ENCODE results near the gene RPL6.
"Not testable (repeated sequence)": the region's sequence is repeated elsewhere in the genome, so short reads cannot be mapped to it uniquely, and the experiment has no call there.

Gene RPL6

GRCh38 chr12:112409064-112409905, at the start of gene RPL6:
RPL6 (minus strand) TSS chr12:112409605; CDS start chr12:112408656, 949 bp downstream.
- H3K4me1 ChIP-seq (ENCODE audit: control insufficient read depth, insufficient read depth, low read length), result peaks cover 3% of the 10 kb centered on the region
- H3K4me3 ChIP-seq (ENCODE audit: low read length), result peak within 1 kb of the TSS; percentile 96
- peak within 1 kb of the TSS; percentile 97 for H3K9ac ChIP-seq (ENCODE audit: low read length)
- no peaks in the 10 kb centered on the region for H3K27me3 ChIP-seq (ENCODE audit: control insufficient read depth, insufficient read depth, low read length)
- H3K36me3 ChIP-seq (ENCODE audit: control insufficient read depth, insufficient read depth, low read length), result peaks cover 12% of the 10 kb centered on the region
- peak within 1 kb of the TSS; percentile 89 for H3K27ac ChIP-seq (ENCODE audit: low read depth, low read length)

- Histone ChIP-seq H3K27me3 (ENCODE audit: control insufficient read depth, insufficient read depth, low read length) (no peaks in the 10 kb centered on the region), H3K9ac (ENCODE audit: low read length) (no peak overlapping the region), H3K4me3 (ENCODE audit: low read length) (no peak overlapping the region), H3K36me3 (ENCODE audit: control insufficient read depth, insufficient read depth, low read length) (peaks cover 7% of the 10 kb centered on the region), H3K4me1 (ENCODE audit: control insufficient read depth, insufficient read depth, low read length) (no peaks in the 10 kb centered on the region), H3K27ac (ENCODE audit: low read depth, low read length) (no peak overlapping the region)
These were observed 49.3 kb upstream of the RPL6 start for GRCh38 chr12:112458751-112459150.

GRCh38 chr12:112458330-112458729, 48.9 kb upstream of the RPL6 start:
- Histone ChIP-seq H3K27me3 (ENCODE audit: control insufficient read depth, insufficient read depth, low read length) (no peaks in the 10 kb centered on the region), H3K36me3 (ENCODE audit: control insufficient read depth, insufficient read depth, low read length) (peaks cover 9% of the 10 kb centered on the region), H3K4me1 (ENCODE audit: control insufficient read depth, insufficient read depth, low read length) (no peaks in the 10 kb centered on the region), H3K4me3 (ENCODE audit: low read length) (no peak overlapping the region), H3K9ac (ENCODE audit: low read length) (no peak overlapping the region), H3K27ac (ENCODE audit: low read depth, low read length) (no peak overlapping the region)

GRCh38 chr12:112457142-112457541, 47.7 kb upstream of the RPL6 start:
- not testable (repeated sequence) for H3K4me1 ChIP-seq (ENCODE audit: control insufficient read depth, insufficient read depth, low read length); H3K27me3 ChIP-seq (ENCODE audit: control insufficient read depth, insufficient read depth, low read length); H3K27ac ChIP-seq (ENCODE audit: low read depth, low read length); H3K36me3 ChIP-seq (ENCODE audit: control insufficient read depth, insufficient read depth, low read length); H3K9ac ChIP-seq (ENCODE audit: low read length); H3K4me3 ChIP-seq (ENCODE audit: low read length)

GRCh38 chr12:112456029-112456428, 46.6 kb upstream of the RPL6 start:
- no peaks in the 10 kb centered on the region for H3K27me3 ChIP-seq (ENCODE audit: control insufficient read depth, insufficient read depth, low read length)
- no peak overlapping the region for H3K27ac ChIP-seq (ENCODE audit: low read depth, low read length)
- no peaks in the 10 kb centered on the region for H3K4me1 ChIP-seq (ENCODE audit: control insufficient read depth, insufficient read depth, low read length)
- H3K4me3 ChIP-seq (ENCODE audit: low read length), result no peak overlapping the region
- no peak overlapping the region for H3K9ac ChIP-seq (ENCODE audit: low read length)
- peaks cover 13% of the 10 kb centered on the region for H3K36me3 ChIP-seq (ENCODE audit: control insufficient read depth, insufficient read depth, low read length)

- H3K36me3 ChIP-seq (ENCODE audit: control insufficient read depth, insufficient read depth, low read length), result peaks cover 14% of the 10 kb centered on the region
- no peak overlapping the region for H3K4me3 ChIP-seq (ENCODE audit: low read length)
- H3K4me1 ChIP-seq (ENCODE audit: control insufficient read depth, insufficient read depth, low read length), result no peaks in the 10 kb centered on the region
- H3K27me3 ChIP-seq (ENCODE audit: control insufficient read depth, insufficient read depth, low read length), result no peaks in the 10 kb centered on the region
- H3K9ac ChIP-seq (ENCODE audit: low read length), result no peak overlapping the region
- no peak overlapping the region for H3K27ac ChIP-seq (ENCODE audit: low read depth, low read length)
These were observed 41.3 kb upstream of the RPL6 start for GRCh38 chr12:112450725-112451124.

GRCh38 chr12:112448165-112448564, 38.8 kb upstream of the RPL6 start:
- H3K9ac ChIP-seq (ENCODE audit: low read length); H3K27me3 ChIP-seq (ENCODE audit: control insufficient read depth, insufficient read depth, low read length); H3K4me3 ChIP-seq (ENCODE audit: low read length); H3K27ac ChIP-seq (ENCODE audit: low read depth, low read length); H3K4me1 ChIP-seq (ENCODE audit: control insufficient read depth, insufficient read depth, low read length): not testable (repeated sequence)
- peaks cover 12% of the 10 kb centered on the region for H3K36me3 ChIP-seq (ENCODE audit: control insufficient read depth, insufficient read depth, low read length)

- Histone ChIP-seq H3K27me3 (ENCODE audit: control insufficient read depth, insufficient read depth, low read length) (no peaks in the 10 kb centered on the region), H3K27ac (ENCODE audit: low read depth, low read length) (no peak overlapping the region), H3K9ac (ENCODE audit: low read length) (no peak overlapping the region), H3K36me3 (ENCODE audit: control insufficient read depth, insufficient read depth, low read length) (peaks cover 12% of the 10 kb centered on the region), H3K4me3 (ENCODE audit: low read length) (no peak overlapping the region), H3K4me1 (ENCODE audit: control insufficient read depth, insufficient read depth, low read length) (no peaks in the 10 kb centered on the region)
These were observed 37.7 kb upstream of the RPL6 start for GRCh38 chr12:112447106-112447505.

GRCh38 chr12:112446008-112446725, 36.8 kb upstream of the RPL6 start:
- Histone ChIP-seq H3K27ac (ENCODE audit: low read depth, low read length) (no peak overlapping the region), H3K36me3 (ENCODE audit: control insufficient read depth, insufficient read depth, low read length) (peaks cover 9% of the 10 kb centered on the region), H3K4me1 (ENCODE audit: control insufficient read depth, insufficient read depth, low read length) (no peaks in the 10 kb centered on the region), H3K27me3 (ENCODE audit: control insufficient read depth, insufficient read depth, low read length) (no peaks in the 10 kb centered on the region), H3K9ac (ENCODE audit: low read length) (no peak overlapping the region), H3K4me3 (ENCODE audit: low read length) (no peak overlapping the region)

- no peak overlapping the region for H3K9ac ChIP-seq (ENCODE audit: low read length)
- H3K27me3 ChIP-seq (ENCODE audit: control insufficient read depth, insufficient read depth, low read length), result no peaks in the 10 kb centered on the region
- H3K36me3 ChIP-seq (ENCODE audit: control insufficient read depth, insufficient read depth, low read length), result peaks cover 6% of the 10 kb centered on the region
- H3K4me1 ChIP-seq (ENCODE audit: control insufficient read depth, insufficient read depth, low read length), result no peaks in the 10 kb centered on the region
- H3K4me3 ChIP-seq (ENCODE audit: low read length), result no peak overlapping the region
- H3K27ac ChIP-seq (ENCODE audit: low read depth, low read length), result no peak overlapping the region
These were observed 34.5 kb upstream of the RPL6 start for GRCh38 chr12:112443916-112444315.

GRCh38 chr12:112440653-112441052, 31.2 kb upstream of the RPL6 start:
- H3K27ac ChIP-seq (ENCODE audit: low read depth, low read length); H3K4me3 ChIP-seq (ENCODE audit: low read length); H3K4me1 ChIP-seq (ENCODE audit: control insufficient read depth, insufficient read depth, low read length); H3K27me3 ChIP-seq (ENCODE audit: control insufficient read depth, insufficient read depth, low read length); H3K9ac ChIP-seq (ENCODE audit: low read length); H3K36me3 ChIP-seq (ENCODE audit: control insufficient read depth, insufficient read depth, low read length): not testable (repeated sequence)

- no peaks in the 10 kb centered on the region for H3K4me1 ChIP-seq (ENCODE audit: control insufficient read depth, insufficient read depth, low read length)
- H3K27ac ChIP-seq (ENCODE audit: low read depth, low read length), result no peak overlapping the region
- H3K27me3 ChIP-seq (ENCODE audit: control insufficient read depth, insufficient read depth, low read length), result no peaks in the 10 kb centered on the region
- no peak overlapping the region for H3K4me3 ChIP-seq (ENCODE audit: low read length)
- no peak overlapping the region for H3K9ac ChIP-seq (ENCODE audit: low read length)
- no peaks in the 10 kb centered on the region for H3K36me3 ChIP-seq (ENCODE audit: control insufficient read depth, insufficient read depth, low read length)
These were observed 30.4 kb upstream of the RPL6 start for GRCh38 chr12:112439769-112440168.

- H3K36me3 ChIP-seq (ENCODE audit: control insufficient read depth, insufficient read depth, low read length); H3K4me3 ChIP-seq (ENCODE audit: low read length); H3K9ac ChIP-seq (ENCODE audit: low read length); H3K4me1 ChIP-seq (ENCODE audit: control insufficient read depth, insufficient read depth, low read length); H3K27ac ChIP-seq (ENCODE audit: low read depth, low read length); H3K27me3 ChIP-seq (ENCODE audit: control insufficient read depth, insufficient read depth, low read length): not testable (repeated sequence)
These were observed 29.2 kb upstream of the RPL6 start for GRCh38 chr12:112438645-112439044.

All from rectal smooth muscle tissue (tissue), 1 donor.